Thoracic aorta (tissue), 2 donors: ENCODE data around the gene RNF223. TPM values are rescaled to one million over a fixed set of nuclear protein-coding genes. Genes with fewer than 3 reads are reported as not detected.

ENCODE experiments used
- ATAC-seq: fragments of 150-250 bp; one replicate; pipeline ENCODE4 v1.8.0; 2017; ENCODE audit warnings: low read depth; ENCODE audit not compliant: insufficient number of reproducible peaks, low FRiP score
- DNase-seq: peaks from one replicate; pipeline ENCODE4 v3.0.0-alpha.2; 2020; ENCODE audit warnings: low spot score
- H3K27ac ChIP-seq, 2 donors: fragments of 200-600 bp; sonication (generic); 1 replicate in 1 of 2; 2 replicates in 1 of 2; pipeline ENCODE4 v1.5.1; 2016; ENCODE audit warnings: mild to moderate bottlenecking in 2 of 2, moderate library complexity in 2 of 2
- H3K27me3 ChIP-seq: fragments of 200-600 bp; sonication (generic); replicated peaks from 2 replicates; pipeline ENCODE4 v1.6.0; 2016; ENCODE audit warnings: mild to moderate bottlenecking; ENCODE audit not compliant: insufficient read depth
- H3K36me3 ChIP-seq: fragments of 200-600 bp; sonication (generic); one replicate; pipeline ENCODE4 v1.5.1; 2016
- H3K4me1 ChIP-seq, 2 donors: fragments of 200-600 bp; sonication (generic); 1 replicate in 1 of 2; 2 replicates in 1 of 2; pipeline versions ENCODE4 v1.5.1 to v1.6.0; 2016; ENCODE audit warnings: low read depth in 2 of 2, mild to moderate bottlenecking in 1 of 2; ENCODE audit not compliant: control insufficient read depth in 1 of 2
- H3K4me3 ChIP-seq: fragments of 200-600 bp; sonication (generic); 2 replicates; pipeline ENCODE4 v1.5.1; 2016; ENCODE audit warnings: mild to moderate bottlenecking
- H3K9me3 ChIP-seq: fragments of 200-600 bp; sonication (generic); 2 replicates; pipeline ENCODE4 v1.5.1; 2016
- total RNA-seq, 2 donors: library from RNA; depleted of rRNA; stranded (reverse); fragments of >200 nt; gene quantifications; one replicate each; pipeline versions ENCODE4 v1.1.0 to v1.2.3, GENCODE V29; 2016
- TF ChIP-seq, protein P1 (sequence below): fragments of 200-600 bp; sonication (generic); IDR thresholded peaks from one replicate; pipeline ENCODE4 v1.5.1; 2019; ENCODE audit warnings: antibody characterized with exemption

The RNF223 gene
- total RNA-seq, 2 donors from 2014 or later, result 0.71 TPM; not detected in 1

DNA sequence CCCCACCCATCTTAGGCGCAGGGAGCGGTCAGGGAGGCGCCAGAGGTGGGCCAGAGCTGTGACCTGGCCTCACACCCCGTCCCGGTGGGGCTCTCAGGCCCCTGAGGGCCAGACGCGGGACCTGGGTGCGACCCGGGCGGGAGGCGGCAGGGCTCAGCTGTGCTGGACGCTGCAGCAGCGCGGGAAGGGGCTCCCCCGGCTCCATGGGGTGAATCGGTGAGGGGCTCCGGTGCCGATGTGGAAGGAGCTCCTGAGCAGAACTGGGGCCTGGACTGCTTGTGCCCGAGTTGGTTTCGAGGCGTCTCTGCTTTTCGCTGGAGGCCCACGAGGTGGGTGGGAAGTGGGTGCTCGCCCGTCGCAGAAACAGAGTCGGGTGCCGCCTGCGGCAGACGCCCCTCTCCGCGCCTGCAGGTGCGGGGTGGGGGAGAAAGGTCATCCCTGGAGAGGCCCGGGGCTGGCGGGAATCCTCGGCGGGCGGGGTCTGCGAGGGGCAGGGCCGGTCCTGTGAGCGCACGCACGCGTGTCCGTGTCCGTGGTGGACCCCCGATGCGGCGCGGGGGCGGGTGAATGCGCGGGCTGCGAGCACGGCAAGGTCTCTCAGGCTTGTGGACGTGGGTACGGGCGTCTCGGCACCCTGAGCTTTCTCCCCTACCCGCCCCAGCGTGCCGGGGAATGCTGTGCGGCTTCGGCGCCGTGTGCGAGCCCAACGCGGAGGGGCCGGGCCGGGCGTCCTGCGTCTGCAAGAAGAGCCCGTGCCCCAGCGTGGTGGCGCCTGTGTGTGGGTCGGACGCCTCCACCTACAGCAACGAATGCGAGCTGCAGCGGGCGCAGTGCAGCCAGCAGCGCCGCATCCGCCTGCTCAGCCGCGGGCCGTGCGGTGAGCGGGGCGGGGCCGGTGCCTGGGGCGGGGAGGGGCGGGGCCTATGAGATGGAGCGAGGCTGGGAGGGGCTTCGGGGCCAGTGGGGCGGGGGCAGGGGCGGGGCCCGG lies 33.8 kb downstream of the RNF223 start:
- H3K27ac ChIP-seq, result no peak overlapping the region
- H3K9me3 ChIP-seq, result no peaks in the 10 kb centered on the region
- peak overlapping the region; percentile 76 for H3K4me3 ChIP-seq
- DNase-seq (no peak), ATAC-seq (peak; percentile 48)
- H3K27me3 ChIP-seq, result no peaks in the 10 kb centered on the region
- TF ChIP-seq, protein P1, sequence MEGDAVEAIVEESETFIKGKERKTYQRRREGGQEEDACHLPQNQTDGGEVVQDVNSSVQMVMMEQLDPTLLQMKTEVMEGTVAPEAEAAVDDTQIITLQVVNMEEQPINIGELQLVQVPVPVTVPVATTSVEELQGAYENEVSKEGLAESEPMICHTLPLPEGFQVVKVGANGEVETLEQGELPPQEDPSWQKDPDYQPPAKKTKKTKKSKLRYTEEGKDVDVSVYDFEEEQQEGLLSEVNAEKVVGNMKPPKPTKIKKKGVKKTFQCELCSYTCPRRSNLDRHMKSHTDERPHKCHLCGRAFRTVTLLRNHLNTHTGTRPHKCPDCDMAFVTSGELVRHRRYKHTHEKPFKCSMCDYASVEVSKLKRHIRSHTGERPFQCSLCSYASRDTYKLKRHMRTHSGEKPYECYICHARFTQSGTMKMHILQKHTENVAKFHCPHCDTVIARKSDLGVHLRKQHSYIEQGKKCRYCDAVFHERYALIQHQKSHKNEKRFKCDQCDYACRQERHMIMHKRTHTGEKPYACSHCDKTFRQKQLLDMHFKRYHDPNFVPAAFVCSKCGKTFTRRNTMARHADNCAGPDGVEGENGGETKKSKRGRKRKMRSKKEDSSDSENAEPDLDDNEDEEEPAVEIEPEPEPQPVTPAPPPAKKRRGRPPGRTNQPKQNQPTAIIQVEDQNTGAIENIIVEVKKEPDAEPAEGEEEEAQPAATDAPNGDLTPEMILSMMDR, result no peak
- H3K36me3 ChIP-seq, result no peaks in the 10 kb centered on the region
- H3K4me1 ChIP-seq, result peaks cover 10 to 14% of the 10 kb centered on the region in 2 donors

DNA sequence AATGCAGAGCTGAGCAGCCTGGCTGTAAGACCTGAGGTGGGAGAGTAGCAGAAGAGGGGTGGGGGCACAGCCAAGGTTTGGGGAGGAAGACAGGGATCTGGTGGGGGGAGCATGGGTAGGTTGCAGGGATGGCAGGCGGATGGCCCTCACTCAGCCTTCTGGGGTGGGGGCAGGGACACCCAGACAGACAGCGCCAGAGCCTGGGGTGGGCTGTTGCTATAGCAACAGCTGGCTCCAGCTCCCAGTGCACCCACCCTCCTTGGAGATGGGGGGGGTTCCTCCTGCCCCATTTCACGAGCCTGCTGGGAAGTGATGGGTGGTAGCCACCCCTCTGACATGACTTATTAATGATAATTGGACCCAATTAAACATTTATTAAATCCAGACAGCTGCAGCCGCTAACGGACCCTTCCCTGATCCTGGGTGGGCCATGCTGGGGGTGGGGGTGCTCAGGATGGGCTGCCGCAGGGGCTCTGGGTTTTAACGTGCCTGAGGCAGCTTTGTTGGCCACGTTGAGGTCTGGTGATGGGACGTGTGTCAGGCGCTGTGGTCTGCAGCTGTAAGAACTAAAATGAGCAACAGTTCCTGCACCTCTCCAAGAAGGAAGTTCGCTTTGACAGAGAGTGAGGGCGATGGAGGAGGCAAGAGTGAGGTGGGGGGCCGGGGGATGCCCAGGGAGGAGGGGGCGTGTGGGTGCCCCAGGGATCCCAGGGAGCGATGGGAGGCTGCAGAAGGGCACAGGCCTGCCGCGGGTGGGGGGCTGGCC lies 34.8 kb downstream of the RNF223 start:
- no peaks in the 10 kb centered on the region for H3K9me3 ChIP-seq
- H3K27ac ChIP-seq, result no peak overlapping the region
- H3K4me3 ChIP-seq, result no peak overlapping the region
- H3K36me3 ChIP-seq, result no peaks in the 10 kb centered on the region
- TF ChIP-seq, protein P1, result no peak
- peaks cover 10 to 15% of the 10 kb centered on the region in 2 donors for H3K4me1 ChIP-seq
- DNase-seq, result no peak
- no peaks in the 10 kb centered on the region for H3K27me3 ChIP-seq
- no peak for ATAC-seq

DNA sequence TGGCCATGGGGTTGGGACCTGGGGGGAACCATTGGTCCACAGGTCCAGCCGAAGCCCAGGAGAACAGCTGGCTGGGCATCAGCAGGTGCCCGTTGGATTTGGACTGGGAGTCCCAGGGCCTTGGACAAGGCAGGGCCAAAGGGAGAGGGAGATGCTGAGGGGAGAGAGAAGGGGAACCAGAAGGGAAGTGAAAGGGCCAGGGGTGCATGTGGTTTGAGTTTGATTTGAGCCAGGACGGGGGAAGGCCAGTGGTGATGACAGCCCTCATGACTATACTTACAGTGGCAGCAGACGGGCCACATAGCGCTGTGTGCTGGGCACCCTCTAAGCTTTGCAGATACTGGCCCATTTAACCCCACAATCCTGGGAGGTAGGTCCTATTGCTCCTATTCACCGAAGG lies 35.4 kb downstream of the RNF223 start:
- ATAC-seq (no peak), DNase-seq (no peak)
- Histone ChIP-seq H3K36me3 (no peaks in the 10 kb centered on the region), H3K27me3 (no peaks in the 10 kb centered on the region), H3K4me3 (no peak overlapping the region), H3K27ac (no peak overlapping the region), H3K9me3 (no peaks in the 10 kb centered on the region), H3K4me1 (peaks cover 13 to 21% of the 10 kb centered on the region in 2 donors)
- TF ChIP-seq, protein P1, result no peak

DNA sequence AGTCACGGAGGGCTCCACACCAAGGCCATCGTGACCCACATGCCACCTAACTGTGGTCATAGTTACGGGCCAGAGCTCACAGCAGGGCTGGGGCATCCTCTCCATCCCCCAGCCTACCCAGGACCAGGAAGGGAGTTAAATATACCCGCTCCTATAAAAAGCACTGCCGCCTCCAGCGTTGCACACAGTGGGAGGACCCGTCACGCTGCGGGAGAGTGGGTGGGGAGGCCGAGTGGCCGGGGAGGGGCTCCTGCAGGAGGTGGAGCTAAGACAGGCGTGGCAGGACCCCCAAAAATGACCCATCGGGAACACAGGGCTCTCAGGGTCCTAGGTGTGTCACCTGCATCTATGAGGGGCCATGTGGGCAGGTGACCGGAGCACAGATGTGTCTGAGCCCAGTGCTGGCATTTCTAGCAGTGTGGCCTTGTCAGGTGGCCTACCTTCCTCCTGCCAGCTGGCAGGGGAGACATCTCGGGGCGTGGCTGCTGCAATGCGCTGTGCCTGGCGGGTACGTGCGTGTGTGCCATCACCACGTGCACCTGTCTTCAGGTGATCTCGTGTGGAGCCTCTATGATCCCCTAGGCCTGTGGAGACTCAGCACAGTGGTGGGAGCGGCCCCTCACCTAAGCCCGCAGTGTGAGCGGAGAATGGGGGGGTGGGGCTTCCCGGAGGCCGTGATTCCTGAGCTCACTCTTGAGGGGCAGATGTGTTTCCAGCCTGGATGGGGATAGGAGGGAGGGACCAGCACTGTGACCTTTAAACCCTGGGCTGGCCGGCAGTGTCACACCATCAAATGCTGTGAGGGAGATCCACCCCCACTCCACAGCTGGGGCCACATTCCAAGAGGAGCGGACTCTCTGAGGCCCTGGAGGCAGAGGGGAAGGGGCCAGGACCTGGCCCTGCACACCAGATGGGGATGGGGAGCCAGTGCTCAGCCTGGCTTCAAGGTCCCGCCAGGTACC lies 36.5 kb downstream of the RNF223 start:
- Histone ChIP-seq H3K27ac (no peak overlapping the region), H3K9me3 (no peaks in the 10 kb centered on the region), H3K36me3 (no peaks in the 10 kb centered on the region), H3K4me1 (peaks cover 20 to 29% of the 10 kb centered on the region in 2 donors), H3K27me3 (peaks cover 5% of the 10 kb centered on the region), H3K4me3 (no peak overlapping the region)
- ATAC-seq, result no peak
- TF ChIP-seq, protein P1, result no peak
- DNase-seq, result no peak
